Activated CD4-positive, alpha-beta memory T cell treated with anti-CD3 and anti-CD28 coated beads, Interleukin-2, amount 10 ng/mL, durations not matched to agents 7 days and 5 days (primary cell): ENCODE data around the gene PTH2. TPM values are rescaled to one million over a fixed set of nuclear protein-coding genes. Genes with fewer than 3 reads are reported as not detected.
A peak's percentile ranks its signal among the peaks of the same experiment; 100 is the strongest.

ENCODE experiments used
- CTCF ChIA-PET: fragments of 350-600 bp; sonication (Branson Sonifier 250); formaldehyde crosslinking; loops from one replicate; lab custom pipeline; 2021; ENCODE audit warnings: antibody characterized with exemption, inconsistent platforms; lab: Charles Lee
- POLR2A ChIA-PET: fragments of 350-600 bp; sonication (Branson Sonifier 250); formaldehyde crosslinking; loops from one replicate; lab custom pipeline; 2021; ENCODE audit warnings: antibody characterized with exemption; lab: Charles Lee
- DNase-seq: peaks from one replicate; pipeline ENCODE4 v3.0.0-alpha.2; 2020
- H3K27ac Mint-ChIP-seq: one replicate; pipeline ENCODE4 v1.8.0; 2021; ENCODE audit warnings: mild to moderate bottlenecking, mixed read lengths
- H3K27me3 Mint-ChIP-seq: one replicate; pipeline ENCODE4 v1.8.0; 2021; ENCODE audit warnings: mixed read lengths
- H3K36me3 Mint-ChIP-seq: one replicate; pipeline ENCODE4 v1.8.0; 2021; ENCODE audit warnings: low read depth, mixed read lengths
- H3K4me1 Mint-ChIP-seq: one replicate; pipeline ENCODE4 v1.8.0; 2021; ENCODE audit warnings: mixed read lengths
- H3K4me3 Mint-ChIP-seq: one replicate; pipeline ENCODE4 v1.8.0; 2021; ENCODE audit warnings: mild to moderate bottlenecking, mixed read lengths
- H3K9me3 Mint-ChIP-seq: one replicate; pipeline ENCODE4 v1.8.0; 2021; ENCODE audit warnings: mixed read lengths
- total RNA-seq, 2 experiments: library from RNA; stranded (reverse); gene quantifications; one replicate each; pipeline ENCODE4 v1.2.3, GENCODE V29; 2021

PTH2 gene
- total RNA-seq, 2 experiments from 2014 or later = not detected

DNA sequence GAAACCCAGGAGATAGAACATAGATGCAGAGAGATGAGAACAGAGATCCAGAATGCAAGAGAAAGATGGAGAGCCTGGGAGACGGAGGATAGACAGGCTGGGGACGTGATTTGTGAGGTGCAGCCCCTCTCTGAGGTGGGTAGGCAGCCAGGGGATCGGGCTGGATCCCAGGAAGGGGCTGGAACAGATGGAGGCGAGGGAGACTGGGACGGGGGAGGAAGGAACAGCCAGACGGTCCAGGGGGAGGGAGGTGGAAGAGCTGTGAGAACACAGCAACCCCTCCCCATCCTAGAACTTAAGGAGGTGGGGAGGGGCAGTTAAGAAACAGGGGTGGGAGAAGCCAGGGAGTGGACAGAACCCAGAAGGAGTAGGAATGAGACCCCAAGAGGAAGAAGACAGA, 15.0 kb upstream of the PTH2 start:
- H3K27ac Mint-ChIP-seq = no peak overlapping the region
- H3K4me3 Mint-ChIP-seq = no peak overlapping the region
- DNase-seq = no peak
- H3K4me1 Mint-ChIP-seq = peaks cover 34% of the 10 kb centered on the region
- peaks cover 85% of the 10 kb centered on the region for H3K27me3 Mint-ChIP-seq
- ChIA-PET CTCF (no interaction called here), POLR2A (no interaction called here)
- H3K9me3 Mint-ChIP-seq = no peaks in the 10 kb centered on the region
- no peaks in the 10 kb centered on the region for H3K36me3 Mint-ChIP-seq

DNA sequence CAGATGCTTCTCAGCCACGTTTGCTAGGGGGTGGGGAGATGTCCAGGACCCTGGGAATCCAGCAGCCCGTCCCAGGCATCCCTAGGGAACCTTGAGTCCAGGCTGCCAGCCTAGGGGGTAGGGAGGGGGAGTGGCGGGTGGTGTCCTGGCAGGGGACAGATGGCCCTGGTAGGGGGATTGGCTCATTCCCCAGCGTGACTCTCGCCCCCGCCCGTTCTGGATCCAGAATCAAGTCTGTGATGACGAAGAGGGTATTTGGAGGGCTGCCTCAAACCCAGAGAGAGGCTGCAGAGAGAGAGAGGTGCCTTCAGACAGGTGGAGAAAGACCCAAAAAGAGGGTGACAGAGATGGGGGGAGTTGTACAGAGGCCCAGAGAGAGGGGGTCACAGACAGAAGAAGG, 14.0 kb upstream of the PTH2 start:
- Mint-ChIP-seq H3K9me3 (no peaks in the 10 kb centered on the region), H3K27me3 (peaks cover 90% of the 10 kb centered on the region), H3K4me3 (no peak overlapping the region), H3K4me1 (peaks cover 34% of the 10 kb centered on the region), H3K27ac (no peak overlapping the region), H3K36me3 (no peaks in the 10 kb centered on the region)
- POLR2A ChIA-PET = interaction anchor here (1.4 kb wide), 1 partner anchor 17 kb away, joined by 3 read pairs; no protein-coding TSS in a partner anchor
- CTCF ChIA-PET = no interaction called here
- DNase-seq = no peak

GRCh38 chr19:49436381-49437017, 13.3 kb upstream of the PTH2 start:
- peaks cover 87% of the 10 kb centered on the region for H3K27me3 Mint-ChIP-seq
- H3K4me1 Mint-ChIP-seq = peaks cover 31% of the 10 kb centered on the region
- H3K36me3 Mint-ChIP-seq = no peaks in the 10 kb centered on the region
- CTCF ChIA-PET = interaction anchor here (0.5 to 2.6 kb wide), 5 partner anchors 14 to 60 kb away, joined by 3 to 15 read pairs (median 3); no protein-coding TSS in a partner anchor
- no peak overlapping the region for H3K27ac Mint-ChIP-seq
- POLR2A ChIA-PET = interaction anchor here (1.1 to 1.4 kb wide), 3 partner anchors 11 to 18 kb away, joined by 3 to 6 read pairs (median 5); partner anchors contain the start of genes GFY and PIH1D1
- peak; percentile 70 for DNase-seq
- no peak overlapping the region for H3K4me3 Mint-ChIP-seq
- H3K9me3 Mint-ChIP-seq = no peaks in the 10 kb centered on the region

GRCh38 chr19:49435670-49436069, 12.4 kb upstream of the PTH2 start:
- H3K36me3 Mint-ChIP-seq = no peaks in the 10 kb centered on the region
- peaks cover 30% of the 10 kb centered on the region for H3K4me1 Mint-ChIP-seq
- no peak for DNase-seq
- peaks cover 88% of the 10 kb centered on the region for H3K27me3 Mint-ChIP-seq
- POLR2A ChIA-PET = interaction anchor here (0.6 to 1.4 kb wide), 4 partner anchors 11 to 60 kb away, joined by 3 to 6 read pairs (median 4); partner anchors contain the start of genes GFY and PIH1D1
- CTCF ChIA-PET = interaction anchor here (0.5 to 2.6 kb wide), 5 partner anchors 13 to 59 kb away, joined by 3 to 15 read pairs (median 3); no protein-coding TSS in a partner anchor
- H3K27ac Mint-ChIP-seq = no peak overlapping the region
- no peak overlapping the region for H3K4me3 Mint-ChIP-seq
- H3K9me3 Mint-ChIP-seq = no peaks in the 10 kb centered on the region

- H3K4me3 Mint-ChIP-seq = no peak overlapping the region
- CTCF ChIA-PET = interaction anchor here (0.7 to 2.6 kb wide), 2 partner anchors 11 to 43 kb away, joined by 3 to 15 read pairs; no protein-coding TSS in a partner anchor
- H3K4me1 Mint-ChIP-seq = peaks cover 31% of the 10 kb centered on the region
- no peaks in the 10 kb centered on the region for H3K36me3 Mint-ChIP-seq
- POLR2A ChIA-PET = interaction anchor here (0.6 to 1.1 kb wide), 2 partner anchors 10 to 60 kb away, joined by 3 to 6 read pairs; partner anchors contain the start of gene GFY
- no peaks in the 10 kb centered on the region for H3K9me3 Mint-ChIP-seq
- H3K27me3 Mint-ChIP-seq = peaks cover 87% of the 10 kb centered on the region
- no peak for DNase-seq
- no peak overlapping the region for H3K27ac Mint-ChIP-seq
Observed at GRCh38 chr19:49434907-49435583, 11.8 kb upstream of the PTH2 start.

- CTCF ChIA-PET = no interaction called here
- POLR2A ChIA-PET = no interaction called here
- no peak overlapping the region for H3K27ac Mint-ChIP-seq
- no peak overlapping the region for H3K4me3 Mint-ChIP-seq
- no peaks in the 10 kb centered on the region for H3K36me3 Mint-ChIP-seq
- H3K4me1 Mint-ChIP-seq = peaks cover 37% of the 10 kb centered on the region
- no peak for DNase-seq
- no peaks in the 10 kb centered on the region for H3K9me3 Mint-ChIP-seq
- peaks cover 85% of the 10 kb centered on the region for H3K27me3 Mint-ChIP-seq
Observed at GRCh38 chr19:49433240-49433901, 10.1 kb upstream of the PTH2 start.

GRCh38 chr19:49432141-49433073, 9.2 kb upstream of the PTH2 start:
- peak; percentile 59 for DNase-seq
- Mint-ChIP-seq H3K27me3 (peaks cover 83% of the 10 kb centered on the region), H3K9me3 (no peaks in the 10 kb centered on the region), H3K36me3 (no peaks in the 10 kb centered on the region), H3K4me1 (peaks cover 45% of the 10 kb centered on the region), H3K27ac (no peak overlapping the region), H3K4me3 (no peak overlapping the region)
- ChIA-PET CTCF (interaction anchor here (0.6 to 1.1 kb wide), 3 partner anchors 39 to 167 kb away, joined by 3 to 5 read pairs (median 4); no protein-coding TSS in a partner anchor), POLR2A (no interaction called here)

DNA sequence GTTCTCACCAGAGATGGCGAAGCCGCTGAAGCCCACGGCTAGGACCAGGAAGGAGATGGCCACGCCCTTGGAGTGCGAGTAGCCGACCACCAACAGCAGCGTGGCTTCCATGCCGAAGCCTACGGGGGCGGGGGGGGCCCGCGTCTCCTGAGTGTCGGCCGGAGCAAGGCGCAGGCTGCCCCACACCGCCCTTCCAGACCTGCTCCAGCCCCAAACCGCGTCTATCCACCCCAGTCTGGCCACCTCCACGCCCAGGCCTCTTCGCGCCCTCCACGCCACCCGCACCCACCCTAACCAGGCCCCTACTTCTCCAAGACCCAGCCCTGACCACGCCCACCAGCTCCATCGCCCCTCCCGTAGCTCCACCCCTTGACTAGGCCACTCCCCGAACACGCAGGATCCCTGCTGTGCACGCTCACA, 8.1 kb upstream of the PTH2 start:
- Mint-ChIP-seq H3K27ac (no peak overlapping the region), H3K36me3 (no peaks in the 10 kb centered on the region), H3K4me1 (peaks cover 50% of the 10 kb centered on the region), H3K4me3 (no peak overlapping the region), H3K27me3 (peaks cover 83% of the 10 kb centered on the region), H3K9me3 (no peaks in the 10 kb centered on the region)
- peak; percentile 42 for DNase-seq
- POLR2A ChIA-PET = interaction anchor here (1.2 kb wide), 1 partner anchor 8 kb away, joined by 3 read pairs; no protein-coding TSS in a partner anchor
- CTCF ChIA-PET = interaction anchor here (0.6 to 1.3 kb wide), 4 partner anchors 38 to 75 kb away, joined by 3 to 5 read pairs (median 4); no protein-coding TSS in a partner anchor

DNA sequence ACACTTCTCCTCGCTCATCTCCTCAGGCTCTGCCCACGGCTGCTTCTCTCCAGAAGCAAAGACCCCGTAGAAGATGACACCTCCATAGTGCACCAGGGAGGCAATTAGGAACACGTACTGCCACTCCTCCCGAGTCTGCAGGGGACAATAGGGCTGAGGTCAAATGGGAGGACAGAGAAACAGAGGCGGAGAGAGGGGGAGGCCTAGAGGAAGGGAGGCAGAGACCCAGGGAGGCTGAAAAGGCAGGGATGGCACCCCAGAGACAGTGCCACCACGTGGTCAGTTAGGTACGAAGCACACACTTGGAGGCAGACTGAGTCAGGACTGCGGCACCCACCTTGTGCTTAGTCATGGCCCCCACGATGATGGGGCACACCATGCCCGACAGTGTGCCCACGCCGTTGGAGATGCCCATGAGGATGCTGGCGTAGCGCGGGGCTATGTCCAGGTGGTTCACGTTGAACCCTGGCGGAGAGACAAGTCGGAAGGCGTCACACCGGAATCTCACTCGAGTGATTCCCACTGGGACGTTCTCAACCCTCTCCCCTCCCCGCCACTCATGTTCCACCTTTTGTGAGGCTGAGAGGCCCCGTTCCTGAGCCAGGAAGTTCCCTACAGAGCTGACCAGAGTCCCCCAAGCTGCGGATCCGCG, 7.6 kb upstream of the PTH2 start:
- Mint-ChIP-seq H3K27me3 (peaks cover 83% of the 10 kb centered on the region), H3K9me3 (no peaks in the 10 kb centered on the region), H3K27ac (no peak overlapping the region), H3K4me1 (peaks cover 46% of the 10 kb centered on the region), H3K4me3 (no peak overlapping the region), H3K36me3 (no peaks in the 10 kb centered on the region)
- POLR2A ChIA-PET = interaction anchor here (1.2 kb wide), 1 partner anchor 9 kb away, joined by 3 read pairs; no protein-coding TSS in a partner anchor
- peak; percentile 36 for DNase-seq
- CTCF ChIA-PET = interaction anchor here (0.6 to 1.3 kb wide), 4 partner anchors 37 to 75 kb away, joined by 3 to 5 read pairs (median 4); no protein-coding TSS in a partner anchor

- DNase-seq = no peak
- no peaks in the 10 kb centered on the region for H3K9me3 Mint-ChIP-seq
- peaks cover 43% of the 10 kb centered on the region for H3K4me1 Mint-ChIP-seq
- H3K27ac Mint-ChIP-seq = no peak overlapping the region
- CTCF ChIA-PET = no interaction called here
- POLR2A ChIA-PET = interaction anchor here (1.2 kb wide), 1 partner anchor 10 kb away, joined by 3 read pairs; no protein-coding TSS in a partner anchor
- H3K27me3 Mint-ChIP-seq = peaks cover 83% of the 10 kb centered on the region
- no peak overlapping the region for H3K4me3 Mint-ChIP-seq
- no peaks in the 10 kb centered on the region for H3K36me3 Mint-ChIP-seq
Observed at GRCh38 chr19:49430172-49430677, 7.0 kb upstream of the PTH2 start.
